ENCODE data around the gene OPN3.

Gene OPN3

DNA sequence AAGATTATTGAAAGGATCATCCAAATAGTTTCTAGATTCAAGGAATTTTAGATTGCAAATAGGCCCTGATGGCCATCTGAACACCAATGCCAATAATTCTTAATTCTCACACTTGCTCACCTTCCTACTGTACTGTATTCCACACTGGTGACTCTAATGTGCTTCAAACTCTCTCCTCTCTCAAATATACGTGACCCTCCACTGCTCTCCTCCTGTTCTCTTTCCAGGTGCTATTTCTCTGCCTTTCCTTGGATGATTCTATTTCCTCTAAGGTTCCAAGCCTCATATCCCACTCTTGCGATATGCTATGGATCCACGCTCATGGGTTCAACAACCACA, 79.4 kb downstream of the OPN3 start:
- ATAC-seq: no peak
- TF ChIP-seq ZNF70 (CRISPR knock-in tag; IDR thresholded peaks at IDR 0.05) (no peak), ZNF8 (CRISPR knock-in tag; IDR thresholded peaks at IDR 0.05) (no peak), ZFP3 (CRISPR knock-in tag; IDR thresholded peaks at IDR 0.05) (no peak), SNAI2 (CRISPR knock-in tag; IDR thresholded peaks at IDR 0.05) (no peak), ZC3H10 (CRISPR knock-in tag; IDR thresholded peaks at IDR 0.05) (no peak), RARB (CRISPR knock-in tag; IDR thresholded peaks at IDR 0.05) (no peak), BACH2 (CRISPR knock-in tag; IDR thresholded peaks at IDR 0.05; ENCODE audit: borderline replicate concordance) (no peak), TCF4 (CRISPR knock-in tag; IDR thresholded peaks at IDR 0.05; ENCODE audit: borderline replicate concordance) (no peak), ZNF565 (CRISPR knock-in tag; conservative IDR thresholded peaks at IDR 0.05; ENCODE audit: low read depth) (no peak), PPARA (CRISPR knock-in tag; IDR thresholded peaks at IDR 0.05; ENCODE audit: borderline replicate concordance) (no peak), OSR1 (CRISPR knock-in tag; IDR thresholded peaks at IDR 0.05) (no peak)
- TF ChIP-seq, protein P1, sequence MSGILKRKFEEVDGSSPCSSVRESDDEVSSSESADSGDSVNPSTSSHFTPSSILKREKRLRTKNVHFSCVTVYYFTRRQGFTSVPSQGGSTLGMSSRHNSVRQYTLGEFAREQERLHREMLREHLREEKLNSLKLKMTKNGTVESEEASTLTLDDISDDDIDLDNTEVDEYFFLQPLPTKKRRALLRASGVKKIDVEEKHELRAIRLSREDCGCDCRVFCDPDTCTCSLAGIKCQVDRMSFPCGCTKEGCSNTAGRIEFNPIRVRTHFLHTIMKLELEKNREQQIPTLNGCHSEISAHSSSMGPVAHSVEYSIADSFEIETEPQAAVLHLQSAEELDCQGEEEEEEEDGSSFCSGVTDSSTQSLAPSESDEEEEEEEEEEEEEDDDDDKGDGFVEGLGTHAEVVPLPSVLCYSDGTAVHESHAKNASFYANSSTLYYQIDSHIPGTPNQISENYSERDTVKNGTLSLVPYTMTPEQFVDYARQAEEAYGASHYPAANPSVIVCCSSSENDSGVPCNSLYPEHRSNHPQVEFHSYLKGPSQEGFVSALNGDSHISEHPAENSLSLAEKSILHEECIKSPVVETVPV (CRISPR knock-in tag; IDR thresholded peaks at IDR 0.05): no peak
- TF ChIP-seq, protein P2, sequence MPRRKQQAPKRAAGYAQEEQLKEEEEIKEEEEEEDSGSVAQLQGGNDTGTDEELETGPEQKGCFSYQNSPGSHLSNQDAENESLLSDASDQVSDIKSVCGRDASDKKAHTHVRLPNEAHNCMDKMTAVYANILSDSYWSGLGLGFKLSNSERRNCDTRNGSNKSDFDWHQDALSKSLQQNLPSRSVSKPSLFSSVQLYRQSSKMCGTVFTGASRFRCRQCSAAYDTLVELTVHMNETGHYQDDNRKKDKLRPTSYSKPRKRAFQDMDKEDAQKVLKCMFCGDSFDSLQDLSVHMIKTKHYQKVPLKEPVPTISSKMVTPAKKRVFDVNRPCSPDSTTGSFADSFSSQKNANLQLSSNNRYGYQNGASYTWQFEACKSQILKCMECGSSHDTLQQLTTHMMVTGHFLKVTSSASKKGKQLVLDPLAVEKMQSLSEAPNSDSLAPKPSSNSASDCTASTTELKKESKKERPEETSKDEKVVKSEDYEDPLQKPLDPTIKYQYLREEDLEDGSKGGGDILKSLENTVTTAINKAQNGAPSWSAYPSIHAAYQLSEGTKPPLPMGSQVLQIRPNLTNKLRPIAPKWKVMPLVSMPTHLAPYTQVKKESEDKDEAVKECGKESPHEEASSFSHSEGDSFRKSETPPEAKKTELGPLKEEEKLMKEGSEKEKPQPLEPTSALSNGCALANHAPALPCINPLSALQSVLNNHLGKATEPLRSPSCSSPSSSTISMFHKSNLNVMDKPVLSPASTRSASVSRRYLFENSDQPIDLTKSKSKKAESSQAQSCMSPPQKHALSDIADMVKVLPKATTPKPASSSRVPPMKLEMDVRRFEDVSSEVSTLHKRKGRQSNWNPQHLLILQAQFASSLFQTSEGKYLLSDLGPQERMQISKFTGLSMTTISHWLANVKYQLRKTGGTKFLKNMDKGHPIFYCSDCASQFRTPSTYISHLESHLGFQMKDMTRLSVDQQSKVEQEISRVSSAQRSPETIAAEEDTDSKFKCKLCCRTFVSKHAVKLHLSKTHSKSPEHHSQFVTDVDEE (CRISPR knock-in tag; IDR thresholded peaks at IDR 0.05): no peak
- TF ChIP-seq, protein P3, sequence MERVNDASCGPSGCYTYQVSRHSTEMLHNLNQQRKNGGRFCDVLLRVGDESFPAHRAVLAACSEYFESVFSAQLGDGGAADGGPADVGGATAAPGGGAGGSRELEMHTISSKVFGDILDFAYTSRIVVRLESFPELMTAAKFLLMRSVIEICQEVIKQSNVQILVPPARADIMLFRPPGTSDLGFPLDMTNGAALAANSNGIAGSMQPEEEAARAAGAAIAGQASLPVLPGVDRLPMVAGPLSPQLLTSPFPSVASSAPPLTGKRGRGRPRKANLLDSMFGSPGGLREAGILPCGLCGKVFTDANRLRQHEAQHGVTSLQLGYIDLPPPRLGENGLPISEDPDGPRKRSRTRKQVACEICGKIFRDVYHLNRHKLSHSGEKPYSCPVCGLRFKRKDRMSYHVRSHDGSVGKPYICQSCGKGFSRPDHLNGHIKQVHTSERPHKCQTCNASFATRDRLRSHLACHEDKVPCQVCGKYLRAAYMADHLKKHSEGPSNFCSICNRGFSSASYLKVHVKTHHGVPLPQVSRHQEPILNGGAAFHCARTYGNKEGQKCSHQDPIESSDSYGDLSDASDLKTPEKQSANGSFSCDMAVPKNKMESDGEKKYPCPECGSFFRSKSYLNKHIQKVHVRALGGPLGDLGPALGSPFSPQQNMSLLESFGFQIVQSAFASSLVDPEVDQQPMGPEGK (CRISPR knock-in tag; IDR thresholded peaks at IDR 0.05; ENCODE audit: borderline replicate concordance): no peak
- TF ChIP-seq, protein P4, sequence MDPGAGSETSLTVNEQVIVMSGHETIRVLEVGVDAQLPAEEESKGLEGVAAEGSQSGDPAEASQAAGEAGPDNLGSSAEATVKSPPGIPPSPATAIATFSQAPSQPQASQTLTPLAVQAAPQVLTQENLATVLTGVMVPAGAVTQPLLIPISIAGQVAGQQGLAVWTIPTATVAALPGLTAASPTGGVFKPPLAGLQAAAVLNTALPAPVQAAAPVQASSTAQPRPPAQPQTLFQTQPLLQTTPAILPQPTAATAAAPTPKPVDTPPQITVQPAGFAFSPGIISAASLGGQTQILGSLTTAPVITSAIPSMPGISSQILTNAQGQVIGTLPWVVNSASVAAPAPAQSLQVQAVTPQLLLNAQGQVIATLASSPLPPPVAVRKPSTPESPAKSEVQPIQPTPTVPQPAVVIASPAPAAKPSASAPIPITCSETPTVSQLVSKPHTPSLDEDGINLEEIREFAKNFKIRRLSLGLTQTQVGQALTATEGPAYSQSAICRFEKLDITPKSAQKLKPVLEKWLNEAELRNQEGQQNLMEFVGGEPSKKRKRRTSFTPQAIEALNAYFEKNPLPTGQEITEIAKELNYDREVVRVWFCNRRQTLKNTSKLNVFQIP (CRISPR knock-in tag; IDR thresholded peaks at IDR 0.05; ENCODE audit: borderline replicate concordance, low read depth): no peak

DNA sequence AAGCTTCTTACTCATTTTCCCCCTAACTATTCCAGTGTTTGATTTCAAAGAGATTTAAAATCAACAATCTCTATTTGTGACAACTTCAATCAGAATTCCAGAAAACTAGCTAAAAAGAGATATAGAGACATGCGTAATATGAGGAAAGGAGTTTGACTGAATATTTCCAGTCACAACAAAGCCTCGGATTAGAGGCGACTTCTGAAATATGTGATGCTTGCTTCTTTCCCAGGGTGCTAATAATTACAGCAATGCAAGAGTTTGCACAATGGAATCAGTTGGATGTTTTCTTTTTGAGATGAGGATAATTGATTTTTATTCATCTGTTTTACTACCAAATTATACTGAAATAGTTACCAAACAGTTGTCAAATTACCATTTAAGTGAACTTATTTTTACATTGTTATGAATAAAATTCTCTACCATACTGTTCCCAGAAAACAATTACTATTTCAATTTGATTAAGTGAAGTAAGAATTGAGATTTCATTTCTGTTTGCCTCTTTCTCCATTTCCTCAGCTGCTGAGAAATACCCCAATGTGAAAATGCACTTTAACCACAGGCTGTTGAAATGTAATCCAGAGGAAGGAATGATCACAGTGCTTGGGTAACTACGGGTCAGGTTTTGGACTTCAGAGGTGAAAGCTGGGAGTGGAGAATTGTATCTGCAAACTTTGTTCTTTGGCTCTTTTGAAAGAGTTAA, 79.9 kb downstream of the OPN3 start:
- TF ChIP-seq ZFP3 (CRISPR knock-in tag; IDR thresholded peaks at IDR 0.05) (no peak), RARB (CRISPR knock-in tag; IDR thresholded peaks at IDR 0.05) (no peak), TOX (CRISPR knock-in tag; IDR thresholded peaks at IDR 0.05; ENCODE audit: borderline replicate concordance) (no peak), ARNTL (CRISPR knock-in tag; IDR thresholded peaks at IDR 0.05; ENCODE audit: borderline replicate concordance, low read depth) (no peak), GLIS3 (CRISPR knock-in tag; IDR thresholded peaks at IDR 0.05) (no peak), ZNF565 (CRISPR knock-in tag; conservative IDR thresholded peaks at IDR 0.05; ENCODE audit: low read depth) (no peak)
- TF ChIP-seq, protein P3 (CRISPR knock-in tag; IDR thresholded peaks at IDR 0.05; ENCODE audit: borderline replicate concordance): no peak
- ATAC-seq: no peak

DNA sequence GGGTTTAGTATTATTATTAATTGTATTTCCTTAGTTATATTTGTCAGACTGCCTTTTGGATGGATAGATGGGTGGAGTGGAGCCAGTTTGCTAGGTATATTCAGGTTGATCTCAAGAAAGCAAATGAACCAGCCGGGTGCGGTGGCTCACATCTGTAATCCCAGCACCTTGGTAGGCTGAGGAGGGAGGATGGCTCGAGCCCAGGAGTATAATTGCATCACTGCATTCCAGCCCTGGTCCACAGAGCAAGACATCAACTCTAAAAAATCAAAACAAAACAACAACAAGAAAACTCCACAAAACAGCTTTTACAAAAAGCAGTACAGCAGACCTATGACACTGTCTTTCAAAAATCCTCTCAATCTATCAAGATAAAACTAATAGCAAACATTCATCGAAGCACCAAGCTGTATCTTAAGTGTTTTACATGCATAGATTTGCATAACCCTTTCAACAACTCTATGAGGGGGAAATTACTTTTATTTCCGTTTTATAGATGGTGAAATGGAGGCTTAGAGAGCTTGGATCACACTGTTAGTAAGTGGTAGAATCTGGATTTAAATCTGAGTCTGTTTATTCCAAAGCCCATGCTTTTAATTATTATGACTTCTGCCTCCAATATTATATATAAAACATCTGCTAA, 82.5 kb downstream of the OPN3 start:
- no peak for ATAC-seq
- no peak for TF ChIP-seq OSR1 (CRISPR knock-in tag; IDR thresholded peaks at IDR 0.05)
- no peak for TF ChIP-seq ZNF8 (CRISPR knock-in tag; IDR thresholded peaks at IDR 0.05)
- TF ChIP-seq SNAI2 (CRISPR knock-in tag; IDR thresholded peaks at IDR 0.05): no peak
- no peak for TF ChIP-seq ZNF70 (CRISPR knock-in tag; IDR thresholded peaks at IDR 0.05)
- TF ChIP-seq CSDC2 (CRISPR knock-in tag; IDR thresholded peaks at IDR 0.05): no peak
- no peak for TF ChIP-seq TCF4 (CRISPR knock-in tag; IDR thresholded peaks at IDR 0.05; ENCODE audit: borderline replicate concordance)
- no peak for TF ChIP-seq PPARA (CRISPR knock-in tag; IDR thresholded peaks at IDR 0.05; ENCODE audit: borderline replicate concordance)
- TF ChIP-seq ZFP3 (CRISPR knock-in tag; IDR thresholded peaks at IDR 0.05): no peak
- TF ChIP-seq BACH2 (CRISPR knock-in tag; IDR thresholded peaks at IDR 0.05; ENCODE audit: borderline replicate concordance): no peak
- no peak for TF ChIP-seq ESRRG (CRISPR knock-in tag; IDR thresholded peaks at IDR 0.05)
- no peak for TF ChIP-seq TOX (CRISPR knock-in tag; IDR thresholded peaks at IDR 0.05; ENCODE audit: borderline replicate concordance)
